ENCODE results near the gene CFAP58.
A peak's percentile ranks its signal among the peaks of the same experiment; 100 is the strongest.

The CFAP58 gene

DNA sequence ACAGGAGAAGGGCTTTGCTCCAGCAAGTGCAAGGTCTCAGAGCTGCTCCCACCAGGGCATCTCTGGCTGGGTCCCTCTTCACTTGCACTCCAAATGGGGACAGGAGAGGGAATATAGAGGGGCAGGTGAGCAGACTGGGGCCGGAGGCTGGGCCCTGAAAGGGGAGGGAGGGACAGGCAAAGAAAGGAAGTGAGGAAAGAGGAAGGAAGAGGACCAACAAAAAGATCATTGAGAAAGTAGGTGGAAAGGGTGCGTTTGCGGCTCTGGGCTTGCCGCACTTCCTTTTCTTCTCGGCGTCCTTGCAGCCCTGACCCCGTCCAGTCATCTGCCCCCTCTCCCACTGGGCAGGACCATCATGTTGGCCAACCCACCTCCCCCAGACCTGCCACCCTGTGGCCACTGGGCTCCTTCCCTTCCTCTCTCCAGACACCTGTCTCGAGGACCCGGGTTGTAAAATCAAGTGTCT lies 29.4 kb upstream of the CFAP58 start:
- Histone ChIP-seq H3K27ac (peak overlapping the region; percentile 99), H3K27me3 (no peaks in the 10 kb centered on the region), H3K36me3 (peaks cover 31% of the 10 kb centered on the region), H3K4me1 (ENCODE audit: control insufficient read depth in 1 of 2, insufficient read depth in 1 of 2, low read depth in 1 of 2, low read length in 1 of 2) (peaks cover 98 to 100% of the 10 kb centered on the region in 2 experiments), H3K4me3 (ENCODE audit: low read depth in 1 of 2, low read length in 1 of 2) (peak overlapping the region; percentile 67 to 72), H3K9me3 (no peaks in the 10 kb centered on the region)
- TF ChIP-seq, protein P1, sequence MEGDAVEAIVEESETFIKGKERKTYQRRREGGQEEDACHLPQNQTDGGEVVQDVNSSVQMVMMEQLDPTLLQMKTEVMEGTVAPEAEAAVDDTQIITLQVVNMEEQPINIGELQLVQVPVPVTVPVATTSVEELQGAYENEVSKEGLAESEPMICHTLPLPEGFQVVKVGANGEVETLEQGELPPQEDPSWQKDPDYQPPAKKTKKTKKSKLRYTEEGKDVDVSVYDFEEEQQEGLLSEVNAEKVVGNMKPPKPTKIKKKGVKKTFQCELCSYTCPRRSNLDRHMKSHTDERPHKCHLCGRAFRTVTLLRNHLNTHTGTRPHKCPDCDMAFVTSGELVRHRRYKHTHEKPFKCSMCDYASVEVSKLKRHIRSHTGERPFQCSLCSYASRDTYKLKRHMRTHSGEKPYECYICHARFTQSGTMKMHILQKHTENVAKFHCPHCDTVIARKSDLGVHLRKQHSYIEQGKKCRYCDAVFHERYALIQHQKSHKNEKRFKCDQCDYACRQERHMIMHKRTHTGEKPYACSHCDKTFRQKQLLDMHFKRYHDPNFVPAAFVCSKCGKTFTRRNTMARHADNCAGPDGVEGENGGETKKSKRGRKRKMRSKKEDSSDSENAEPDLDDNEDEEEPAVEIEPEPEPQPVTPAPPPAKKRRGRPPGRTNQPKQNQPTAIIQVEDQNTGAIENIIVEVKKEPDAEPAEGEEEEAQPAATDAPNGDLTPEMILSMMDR (IDR thresholded peaks at IDR 0.05) = peak; percentile 88

DNA sequence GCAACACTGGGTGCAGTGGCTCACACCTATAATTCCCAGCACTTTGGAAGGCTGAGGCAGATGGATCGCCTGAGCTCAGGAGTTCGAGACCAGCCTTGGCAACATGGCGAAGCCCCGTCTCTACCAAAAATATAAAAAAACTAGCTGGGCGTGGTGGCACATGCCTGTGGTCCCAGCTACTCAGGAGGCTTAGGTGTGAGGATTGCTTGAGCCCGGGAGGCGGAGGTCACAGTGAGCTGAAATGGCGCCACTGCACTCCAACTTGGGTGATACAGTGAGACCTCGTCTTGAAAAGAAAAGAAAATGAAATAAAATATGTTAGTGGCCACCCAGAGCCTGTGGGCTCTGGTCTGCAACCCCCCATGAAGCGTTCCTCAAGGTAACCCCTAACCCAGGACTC lies 28.7 kb upstream of the CFAP58 start:
- Histone ChIP-seq H3K4me1 (ENCODE audit: control insufficient read depth in 1 of 2, insufficient read depth in 1 of 2, low read depth in 1 of 2, low read length in 1 of 2) (peaks cover 98 to 100% of the 10 kb centered on the region in 2 experiments), H3K27ac (peak overlapping the region; percentile 99), H3K27me3 (no peaks in the 10 kb centered on the region), H3K36me3 (peaks cover 31% of the 10 kb centered on the region), H3K4me3 (ENCODE audit: low read depth in 1 of 2, low read length in 1 of 2) (peak overlapping the region; percentile 67 to 72), H3K9me3 (no peaks in the 10 kb centered on the region)
- TF ChIP-seq, protein P1 (IDR thresholded peaks at IDR 0.05) = no peak

GRCh38 chr10:104325436-104326435 lies 27.9 kb upstream of the CFAP58 start:
- peak overlapping the region; percentile 99 for H3K27ac ChIP-seq
- no peaks in the 10 kb centered on the region for H3K27me3 ChIP-seq
- H3K36me3 ChIP-seq = peaks cover 32% of the 10 kb centered on the region
- peaks cover 98 to 100% of the 10 kb centered on the region in 2 experiments for H3K4me1 ChIP-seq (ENCODE audit: control insufficient read depth in 1 of 2, insufficient read depth in 1 of 2, low read depth in 1 of 2, low read length in 1 of 2)
- no peaks in the 10 kb centered on the region for H3K9me3 ChIP-seq
- TF ChIP-seq, protein P1 (IDR thresholded peaks at IDR 0.05) = no peak
- peak overlapping the region; percentile 67 to 72 for H3K4me3 ChIP-seq (ENCODE audit: low read depth in 1 of 2, low read length in 1 of 2)

- Histone ChIP-seq H3K36me3 (peaks cover 42% of the 10 kb centered on the region), H3K9me3 (no peaks in the 10 kb centered on the region), H3K4me1 (ENCODE audit: control insufficient read depth in 1 of 2, insufficient read depth in 1 of 2, low read depth in 1 of 2, low read length in 1 of 2) (peaks cover 98 to 100% of the 10 kb centered on the region in 2 experiments), H3K27me3 (no peaks in the 10 kb centered on the region), H3K27ac (peak overlapping the region; percentile 99), H3K4me3 (ENCODE audit: low read depth in 1 of 2, low read length in 1 of 2) (peak overlapping the region; percentile 67 to 72)
- TF ChIP-seq, protein P1 (IDR thresholded peaks at IDR 0.05) = no peak
Observed at GRCh38 chr10:104326991-104327610, 26.5 kb upstream of the CFAP58 start.

GRCh38 chr10:104327745-104328645 lies 25.6 kb upstream of the CFAP58 start:
- Histone ChIP-seq H3K9me3 (no peaks in the 10 kb centered on the region), H3K27ac (peak overlapping the region; percentile 99), H3K4me1 (ENCODE audit: control insufficient read depth in 1 of 2, insufficient read depth in 1 of 2, low read depth in 1 of 2, low read length in 1 of 2) (peaks cover 98 to 100% of the 10 kb centered on the region in 2 experiments), H3K36me3 (peaks cover 50% of the 10 kb centered on the region), H3K4me3 (ENCODE audit: low read depth in 1 of 2, low read length in 1 of 2) (peak overlapping the region; percentile 67 to 72), H3K27me3 (no peaks in the 10 kb centered on the region)
- TF ChIP-seq, protein P1 (IDR thresholded peaks at IDR 0.05) = no peak
